ENCODE measurements around the gene DENND1A.

DNA sequence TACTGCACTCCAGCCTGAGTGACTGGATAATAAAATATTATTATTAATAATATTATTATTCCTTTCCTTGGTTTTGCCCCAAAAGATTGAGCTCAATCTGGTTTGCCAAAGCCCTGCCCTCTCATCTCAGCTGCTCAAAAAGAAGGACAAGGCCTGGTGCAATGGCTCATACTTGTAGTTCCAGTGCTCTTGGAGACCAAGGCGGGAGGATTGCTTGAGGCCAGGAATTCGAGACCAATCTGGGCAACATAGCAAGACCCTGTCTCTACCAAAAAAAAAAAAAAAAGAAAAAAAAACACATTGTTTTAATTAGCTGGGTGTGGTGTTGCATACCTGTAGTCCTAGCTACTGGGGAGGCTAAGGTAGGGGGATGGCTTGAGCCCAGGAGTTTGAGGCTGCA lies 13.7 kb upstream of the DENND1A start:
- TF ChIP-seq CTCF (IDR thresholded peaks at IDR 0.05) (no peak), POLR2A (IDR thresholded peaks at IDR 0.05) (no peak)
